Fibroblast of the conjunctiva (primary cell): Measurements from ENCODE around the gene PAPOLB.
"Not testable (repeated sequence)": the region's sequence is repeated elsewhere in the genome, so short reads cannot be mapped to it uniquely, and the experiment has no call there.

Experiments
- DNase-seq: peaks from one replicate; pipeline ENCODE4 v3.0.0-alpha.2; 2010; ENCODE audit warnings: low read depth

PAPOLB gene

GRCh38 chr7:4861673-4862072, at the start of gene PAPOLB:
Gene PAPOLB (minus strand): TSS chr7:4862030. CDS start chr7:4861810, 220 bp downstream.
- no peak for DNase-seq

DNA sequence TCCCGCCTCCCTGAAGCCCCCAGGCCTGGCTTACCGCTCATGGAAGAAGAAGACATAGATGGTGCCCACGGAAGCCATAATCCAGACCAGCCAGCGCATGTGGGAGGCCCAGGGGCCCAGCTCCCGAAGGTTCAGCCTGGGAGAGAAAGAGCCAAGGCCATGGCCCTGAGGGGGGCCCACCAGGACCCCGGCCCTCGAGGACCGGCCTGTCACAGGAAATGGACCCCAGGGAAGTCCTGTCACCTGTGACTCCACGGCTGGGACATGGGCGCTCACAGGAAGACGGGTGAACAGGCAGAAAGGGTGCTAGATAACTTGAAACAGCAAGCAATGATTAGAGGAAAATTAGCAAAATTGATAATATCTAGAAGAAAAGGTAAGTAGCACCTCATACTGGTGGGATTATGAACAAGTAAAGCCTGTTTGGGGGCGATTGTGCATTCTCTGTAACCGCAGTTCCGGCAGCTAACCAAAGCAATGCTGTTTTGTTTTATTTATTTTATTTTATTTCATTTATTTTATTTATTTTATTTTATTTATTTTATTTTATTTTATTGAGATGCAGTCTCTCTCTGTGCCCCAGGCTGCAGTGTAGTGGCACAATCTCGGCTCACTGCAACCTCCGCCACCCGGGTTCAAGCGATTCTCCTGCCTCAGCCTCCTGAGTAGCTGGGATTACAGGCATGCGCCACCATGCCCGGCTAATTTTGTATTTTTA, 49.4 kb upstream of the PAPOLB start:
- no peak for DNase-seq

- no peak for DNase-seq
Observed at GRCh38 chr7:4906682-4907081, 44.9 kb upstream of the PAPOLB start.

DNA sequence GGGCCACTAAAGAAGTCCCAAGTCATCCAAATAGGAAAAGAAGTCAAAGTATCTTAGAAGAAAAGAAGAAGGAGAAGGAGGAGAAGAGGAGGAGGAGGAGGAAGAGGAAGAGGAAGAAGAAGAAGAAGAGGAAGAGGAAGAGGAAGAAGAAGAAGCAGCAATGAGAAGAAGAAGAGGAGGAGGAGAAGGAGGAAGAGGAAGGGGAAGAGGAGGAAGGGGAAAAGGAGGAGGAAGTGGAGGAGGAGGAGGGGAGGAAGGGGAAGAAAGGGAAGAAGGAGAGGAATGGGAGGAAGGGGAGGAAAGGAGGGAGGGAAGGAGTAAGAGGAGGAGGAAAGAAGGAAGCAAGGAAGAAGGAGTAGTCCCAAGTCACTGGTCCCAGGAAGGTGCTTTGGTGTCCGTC, 43.3 kb upstream of the PAPOLB start:
- DNase-seq = no peak

DNA sequence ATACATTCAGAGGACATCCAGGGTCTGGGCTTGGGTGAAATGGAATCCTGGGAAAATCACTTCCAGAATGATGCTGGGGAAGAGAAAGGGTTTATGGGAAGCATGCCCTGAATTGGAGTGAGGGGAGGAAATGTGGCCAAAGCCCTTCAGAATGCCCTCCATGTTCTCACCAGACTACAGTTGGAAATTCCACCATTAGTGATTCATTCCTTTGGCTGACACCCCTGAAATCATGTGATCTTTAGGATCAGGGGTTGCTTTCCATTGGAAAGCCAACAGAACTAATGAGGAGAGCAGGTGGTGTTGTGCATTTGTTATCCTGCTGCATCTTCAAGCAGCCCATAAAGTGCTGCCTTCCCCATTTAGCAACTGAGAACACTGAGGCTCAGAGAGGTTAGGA, 42.5 kb upstream of the PAPOLB start:
- no peak for DNase-seq

GRCh38 chr7:4895766-4896165, 33.9 kb upstream of the PAPOLB start:
- DNase-seq = no peak

- DNase-seq = no peak
Observed at GRCh38 chr7:4894482-4894881, 32.7 kb upstream of the PAPOLB start.

DNA sequence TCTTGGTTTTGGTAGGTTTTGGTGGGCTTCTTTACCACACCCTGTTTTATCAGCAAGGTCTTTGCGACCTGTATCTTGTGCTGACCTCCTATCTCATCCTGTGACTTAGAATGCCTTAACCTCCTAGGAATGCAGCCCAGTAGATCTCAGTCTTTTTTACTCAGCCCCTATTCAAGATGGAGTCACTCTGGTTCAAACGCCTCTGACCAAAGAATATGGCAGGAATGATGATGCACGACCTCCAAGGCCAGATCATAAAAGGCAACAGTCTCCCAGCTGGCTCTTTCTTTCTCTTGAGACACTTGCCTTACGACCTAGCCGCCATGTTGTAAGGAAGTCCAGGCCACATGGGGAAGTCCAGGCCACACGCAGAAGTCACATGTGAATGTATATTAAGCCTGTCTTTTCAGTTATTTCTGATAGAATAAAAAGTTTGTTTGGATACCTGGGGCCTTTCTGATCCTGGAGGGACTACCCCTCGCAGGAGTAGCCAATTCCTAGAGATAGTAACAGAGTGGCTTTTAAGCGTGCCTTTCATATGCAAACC, 32.2 kb upstream of the PAPOLB start:
- no peak for DNase-seq

DNA sequence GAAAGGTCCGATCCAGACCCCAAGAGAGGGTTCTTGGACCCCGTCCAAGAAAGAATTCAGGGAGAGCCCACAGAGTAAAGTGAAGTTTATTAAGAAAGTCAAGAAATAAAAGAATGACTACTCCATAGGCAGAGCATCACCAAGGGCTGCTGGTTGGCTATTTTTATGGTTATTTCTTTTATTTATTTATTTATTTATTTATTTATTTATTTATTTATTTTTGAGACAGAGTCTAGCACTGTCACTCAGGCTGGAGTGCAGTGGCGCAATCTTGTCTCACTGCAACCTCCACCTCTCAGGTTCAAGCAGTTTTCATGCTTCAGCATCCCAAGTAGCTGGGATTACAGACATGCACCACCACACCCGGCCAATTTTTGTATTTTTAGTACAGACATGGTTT, 31.4 kb upstream of the PAPOLB start:
- not testable (repeated sequence) for DNase-seq

DNA sequence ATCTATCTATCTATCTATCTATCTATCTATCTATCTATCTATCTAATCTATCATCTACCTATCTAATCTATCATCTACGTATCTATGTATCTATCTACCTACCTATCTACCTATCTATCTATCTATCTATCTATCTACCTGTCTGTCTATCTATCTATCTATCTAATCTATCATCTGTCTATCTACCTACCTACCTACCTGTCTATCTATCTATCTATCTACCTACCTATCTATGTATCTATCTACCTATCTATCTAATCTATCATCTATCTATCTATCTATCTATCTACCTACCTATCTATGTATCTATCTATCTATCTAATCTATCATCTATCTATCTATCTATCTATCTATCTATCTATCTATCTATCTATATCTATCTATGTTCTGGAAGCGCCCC, 29.7 kb upstream of the PAPOLB start:
- DNase-seq = not testable (repeated sequence)

DNA sequence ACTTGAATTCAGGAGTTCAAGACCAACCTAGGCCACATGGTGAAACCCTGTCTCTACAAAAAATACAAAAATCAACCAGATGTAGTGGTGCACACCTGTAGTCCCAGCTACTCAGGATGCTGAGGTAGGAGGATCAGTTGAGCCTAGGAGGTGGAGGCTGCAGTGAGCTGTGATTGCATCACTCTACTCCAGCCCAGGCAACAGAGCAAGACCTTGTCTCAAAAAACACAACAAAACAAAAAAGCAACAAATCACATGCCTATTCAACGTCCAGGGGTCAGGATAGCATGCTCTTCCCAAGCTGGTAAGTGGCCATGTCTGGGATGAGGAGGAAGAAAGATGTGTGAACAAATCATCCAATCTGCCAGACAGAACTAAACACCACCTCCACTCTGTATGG, 27.9 kb upstream of the PAPOLB start:
- DNase-seq = no peak

DNA sequence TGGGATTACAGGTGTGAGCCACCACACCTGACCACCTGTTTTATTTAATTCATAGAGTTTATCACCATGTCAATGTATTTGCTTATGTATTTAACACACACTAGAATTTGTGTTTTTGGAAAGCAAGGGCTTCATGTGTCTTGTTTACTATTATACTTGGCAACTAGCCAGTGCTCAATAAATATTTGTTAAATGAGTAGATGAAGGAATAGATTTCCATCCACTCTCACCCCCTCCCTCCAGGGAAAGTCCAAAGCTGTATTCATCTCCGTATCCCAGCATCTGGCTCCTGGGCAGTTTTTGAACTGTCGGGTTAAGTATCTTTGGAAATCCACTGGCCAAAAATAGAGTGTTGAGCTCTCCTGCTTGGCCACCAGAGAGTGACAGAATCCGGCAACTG, 26.3 kb upstream of the PAPOLB start:
- no peak for DNase-seq

- DNase-seq = no peak
Observed at GRCh38 chr7:4886671-4887070, 24.8 kb upstream of the PAPOLB start.

- DNase-seq = no peak
Observed at GRCh38 chr7:4885317-4885807, 23.5 kb upstream of the PAPOLB start.

GRCh38 chr7:4884164-4884563, 22.3 kb upstream of the PAPOLB start:
- no peak for DNase-seq

DNA sequence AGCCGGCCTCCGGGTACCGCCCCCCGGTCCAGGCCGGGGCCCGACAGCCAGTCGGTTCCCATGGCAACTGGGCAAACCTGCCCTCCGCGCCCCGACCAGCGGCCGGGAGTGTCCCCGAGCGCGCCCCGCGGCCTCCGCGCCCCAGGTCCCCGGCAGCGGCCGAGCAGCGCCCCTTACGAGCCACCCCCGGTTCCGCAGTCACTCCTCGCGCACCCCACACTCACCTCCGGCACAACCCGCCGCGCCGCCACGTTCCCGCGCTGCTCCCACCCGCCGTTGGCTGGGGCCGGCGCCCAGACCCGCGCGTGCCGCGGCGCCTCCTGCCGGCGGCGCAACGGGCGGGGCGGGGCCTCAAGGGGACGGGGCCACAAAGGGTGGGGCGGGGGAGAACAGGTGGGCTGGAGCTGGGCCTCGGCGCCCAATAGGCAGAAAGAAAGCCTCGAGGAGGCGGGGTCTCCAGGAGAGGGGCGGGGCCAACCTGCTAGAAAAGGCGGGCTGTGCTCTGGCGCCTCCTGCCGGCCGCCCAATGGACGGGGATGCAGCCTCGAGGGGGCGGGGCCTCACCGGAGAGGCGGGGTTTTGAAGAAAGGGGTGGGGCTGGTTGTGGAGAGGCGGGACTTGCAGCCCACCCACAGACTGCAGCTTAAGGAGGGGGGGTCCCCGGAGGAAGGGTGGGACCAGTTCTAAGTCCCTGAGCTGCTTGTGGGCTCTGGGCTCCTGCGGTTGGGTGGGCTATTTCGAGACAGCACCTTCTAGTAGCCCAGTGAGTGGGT, 21.7 kb upstream of the PAPOLB start, which contains the start of gene RADIL:
RADIL (minus strand) TSS at position 345 of the 773 bp plus-strand sequence. CDS start 5,577 bp downstream, outside the sequence.
- peak; percentile 86 for DNase-seq

GRCh38 chr7:4883033-4883371, 21.2 kb upstream of the PAPOLB start:
- DNase-seq = no peak

DNA sequence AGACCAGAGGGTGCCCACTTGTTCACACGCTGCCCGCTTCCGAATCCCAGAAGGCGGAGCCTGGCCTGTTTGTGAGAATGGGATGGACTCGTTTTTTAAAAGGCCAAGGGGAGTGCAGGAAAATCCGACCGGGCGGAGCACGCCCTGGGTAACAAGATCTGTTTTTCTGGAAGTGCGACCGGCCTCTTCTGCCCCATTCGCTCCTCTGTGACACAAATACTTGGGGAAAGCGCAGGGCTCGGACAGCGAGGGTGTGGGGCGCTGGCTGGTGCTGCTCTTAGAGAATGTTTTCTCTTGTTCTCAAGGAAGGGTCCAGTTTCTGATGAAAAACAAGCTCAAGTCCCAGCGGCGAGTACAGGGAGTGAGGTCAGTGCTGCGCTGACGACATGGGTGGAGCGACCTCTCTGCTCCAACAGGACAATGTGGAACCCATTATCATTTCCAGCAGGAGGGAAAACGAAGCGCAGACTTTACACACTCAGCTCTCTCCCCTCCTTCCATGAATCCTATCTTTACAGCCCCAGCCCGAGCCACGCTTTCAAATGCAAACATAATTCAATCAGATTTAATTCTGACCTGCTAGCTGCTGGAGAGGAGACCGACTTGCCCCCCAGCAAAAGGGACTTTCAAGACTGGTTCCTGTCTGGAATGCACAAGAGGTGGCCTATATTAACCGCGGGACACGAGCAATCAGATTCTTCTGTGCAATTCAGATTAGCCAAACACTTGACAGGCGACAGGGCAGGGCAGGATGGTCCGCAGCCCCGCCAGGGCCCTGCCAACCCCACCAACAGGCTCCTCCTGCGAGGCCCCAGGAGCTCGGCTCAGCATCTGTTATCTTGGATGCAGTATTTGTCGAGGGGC, 20.6 kb upstream of the PAPOLB start:
- peak; percentile 73 for DNase-seq

DNA sequence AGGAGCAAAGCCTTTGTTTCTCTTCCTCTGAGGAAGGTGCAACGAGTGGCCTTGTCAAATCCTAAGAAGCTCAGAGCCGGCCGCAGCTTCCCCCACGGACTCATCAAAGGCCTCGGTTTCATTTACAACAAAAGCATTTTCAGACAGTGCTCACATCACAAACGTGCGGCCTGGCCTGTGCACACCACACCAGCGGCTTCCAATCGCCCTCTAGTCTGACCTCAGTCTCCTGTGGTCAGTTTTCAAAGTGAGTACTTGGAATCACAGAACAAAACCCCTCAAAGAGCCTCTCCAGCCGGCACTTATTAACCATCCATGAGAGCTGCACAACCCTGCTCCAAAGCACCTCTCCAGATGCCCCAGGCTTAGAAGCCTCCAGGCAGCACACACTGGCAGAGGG, 18.4 kb upstream of the PAPOLB start:
- no peak for DNase-seq

DNA sequence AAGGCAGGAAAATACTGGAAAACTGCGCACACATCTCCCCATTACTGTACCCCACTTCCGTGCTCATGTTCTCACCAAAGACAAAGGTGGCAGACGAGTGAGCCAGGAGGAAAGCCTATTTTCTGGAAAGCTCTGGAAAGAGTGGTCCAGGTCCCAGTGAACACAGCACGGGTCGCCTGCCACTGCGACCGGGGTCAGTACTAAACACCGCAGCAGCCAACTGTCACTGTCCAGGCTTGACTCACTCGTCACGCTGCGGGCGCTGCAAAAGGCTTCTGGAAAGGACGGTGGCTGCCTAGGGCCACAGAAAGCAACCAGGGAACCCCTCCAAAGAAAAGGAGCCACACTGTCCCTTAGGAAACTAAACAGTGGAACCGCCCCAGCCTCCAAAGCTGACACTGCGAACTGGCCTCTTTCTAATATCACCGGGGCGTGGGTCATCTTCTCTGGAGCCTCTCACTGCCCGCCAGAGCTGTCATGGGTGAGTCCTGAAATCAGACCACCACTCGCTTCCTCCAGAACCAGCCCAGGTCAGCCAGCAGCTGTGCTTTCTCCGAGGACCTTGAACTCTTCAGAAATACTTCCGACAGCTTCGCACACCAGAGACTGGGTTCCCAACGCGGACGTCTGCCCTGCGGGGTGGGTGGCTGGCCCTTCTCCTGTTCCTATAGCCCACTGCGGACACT, 17.7 kb upstream of the PAPOLB start:
- DNase-seq = no peak
